ENCODE results near the gene ACADS.
"Not testable (repeated sequence)": the region's sequence is repeated elsewhere in the genome, so short reads cannot be mapped to it uniquely, and the experiment has no call there.

Gene ACADS

GRCh38 chr12:120724720-120725119, 906 bp upstream of the ACADS start:
- FAIRE-seq, result no peak
- no peak for DNase-seq (ENCODE audit: extremely low spot score, insufficient read length, low read depth)

GRCh38 chr12:120725151-120725658, 421 bp upstream of the ACADS start:
- FAIRE-seq (no peak), DNase-seq (ENCODE audit: extremely low spot score, insufficient read length, low read depth) (no peak)

GRCh38 chr12:120726510-120726793, 826 bp downstream of the ACADS start:
- no peak for FAIRE-seq
- no peak for DNase-seq (ENCODE audit: extremely low spot score, insufficient read length, low read depth)

GRCh38 chr12:120726961-120727360, 1.3 kb downstream of the ACADS start:
- DNase-seq (ENCODE audit: extremely low spot score, insufficient read length, low read depth) (no peak), FAIRE-seq (no peak)

- FAIRE-seq, result not testable (repeated sequence)
Measured at GRCh38 chr12:120732198-120732597, 6.6 kb downstream of the ACADS start.

GRCh38 chr12:120733574-120733973, 7.9 kb downstream of the ACADS start:
- FAIRE-seq, result no peak
- DNase-seq (ENCODE audit: extremely low spot score, insufficient read length, low read depth), result no peak

More at GRCh38 chr12:120732198-120732597, 6.6 kb downstream of the ACADS start:
- not testable (repeated sequence) for DNase-seq (ENCODE audit: extremely low spot score, insufficient read length, low read depth)

GRCh38 chr12:120734210-120734609, 8.6 kb downstream of the ACADS start:
- DNase-seq (ENCODE audit: extremely low spot score, insufficient read length, low read depth) (no peak), FAIRE-seq (no peak)

GRCh38 chr12:120735181-120735580, 9.6 kb downstream of the ACADS start:
- FAIRE-seq (no peak), DNase-seq (ENCODE audit: extremely low spot score, insufficient read length, low read depth) (no peak)

- FAIRE-seq (no peak), DNase-seq (ENCODE audit: extremely low spot score, insufficient read length, low read depth) (no peak)
Measured at GRCh38 chr12:120736404-120737331, 11.0 kb downstream of the ACADS start.

- DNase-seq (ENCODE audit: extremely low spot score, insufficient read length, low read depth) (no peak), FAIRE-seq (no peak)
Measured at GRCh38 chr12:120737557-120738251, 12.1 kb downstream of the ACADS start.

GRCh38 chr12:120738252-120739030, 12.8 kb downstream of the ACADS start:
- DNase-seq (ENCODE audit: extremely low spot score, insufficient read length, low read depth), result no peak
- FAIRE-seq, result no peak

- no peak for DNase-seq (ENCODE audit: extremely low spot score, insufficient read length, low read depth)
- no peak for FAIRE-seq
Measured at GRCh38 chr12:120739031-120739762, 13.6 kb downstream of the ACADS start.

GRCh38 chr12:120739821-120740613, 14.4 kb downstream of the ACADS start:
- FAIRE-seq (no peak), DNase-seq (ENCODE audit: extremely low spot score, insufficient read length, low read depth) (no peak)

- no peak for FAIRE-seq
Measured at GRCh38 chr12:120740871-120741270, 15.2 kb downstream of the ACADS start.

GRCh38 chr12:120741476-120742421, 16.1 kb downstream of the ACADS start:
- DNase-seq (ENCODE audit: extremely low spot score, insufficient read length, low read depth) (no peak), FAIRE-seq (no peak)

More at GRCh38 chr12:120740871-120741270, 15.2 kb downstream of the ACADS start:
- no peak for DNase-seq (ENCODE audit: extremely low spot score, insufficient read length, low read depth)

GRCh38 chr12:120744922-120745493, 19.4 kb downstream of the ACADS start:
- DNase-seq (ENCODE audit: extremely low spot score, insufficient read length, low read depth) (no peak), FAIRE-seq (no peak)

- FAIRE-seq, result no peak
- no peak for DNase-seq (ENCODE audit: extremely low spot score, insufficient read length, low read depth)
Measured at GRCh38 chr12:120748242-120748641, 22.6 kb downstream of the ACADS start.

- no peak for DNase-seq (ENCODE audit: extremely low spot score, insufficient read length, low read depth)
- no peak for FAIRE-seq
Measured at GRCh38 chr12:120749256-120749655, 23.6 kb downstream of the ACADS start.

Measured in GM18507 (cell line).